GM19455 (cell line): ENCODE results near the gene CLEC4E.
"Not testable (repeated sequence)": the region's sequence is repeated elsewhere in the genome, so short reads cannot be mapped to it uniquely, and the experiment has no call there.

Experiments used
- ATAC-seq: cut with Tn5 transposase; IDR thresholded peaks from one replicate; pipeline ENCODE4 v1.9.1; 2021; ENCODE audit not compliant: unreplicated experiment

Gene CLEC4E

DNA sequence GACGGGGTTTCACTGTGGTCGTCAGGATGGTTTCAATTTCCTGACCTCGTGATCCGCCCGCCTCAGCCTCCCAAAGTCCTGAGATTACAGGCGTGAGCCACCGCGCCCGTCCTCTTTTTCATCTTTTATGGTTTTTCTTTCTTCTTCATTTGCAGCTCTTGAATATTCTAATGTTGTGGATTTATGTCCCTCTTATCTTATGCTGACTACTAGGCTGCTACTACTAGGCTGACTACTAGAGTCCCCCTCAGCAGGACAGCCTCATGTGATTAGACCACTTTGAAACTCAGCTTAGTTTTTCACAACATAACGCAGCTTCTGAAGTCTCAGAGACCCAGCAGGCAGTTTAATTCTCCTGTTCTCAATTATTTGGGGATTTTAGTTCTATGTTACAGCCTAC, 857 bp upstream of the CLEC4E start:
- ATAC-seq: no peak

GRCh38 chr12:8537820-8538219, 2.9 kb downstream of the CLEC4E start:
- ATAC-seq: not testable (repeated sequence)

- no peak for ATAC-seq
Observed at GRCh38 chr12:8532045-8532444, 8.7 kb downstream of the CLEC4E start.

DNA sequence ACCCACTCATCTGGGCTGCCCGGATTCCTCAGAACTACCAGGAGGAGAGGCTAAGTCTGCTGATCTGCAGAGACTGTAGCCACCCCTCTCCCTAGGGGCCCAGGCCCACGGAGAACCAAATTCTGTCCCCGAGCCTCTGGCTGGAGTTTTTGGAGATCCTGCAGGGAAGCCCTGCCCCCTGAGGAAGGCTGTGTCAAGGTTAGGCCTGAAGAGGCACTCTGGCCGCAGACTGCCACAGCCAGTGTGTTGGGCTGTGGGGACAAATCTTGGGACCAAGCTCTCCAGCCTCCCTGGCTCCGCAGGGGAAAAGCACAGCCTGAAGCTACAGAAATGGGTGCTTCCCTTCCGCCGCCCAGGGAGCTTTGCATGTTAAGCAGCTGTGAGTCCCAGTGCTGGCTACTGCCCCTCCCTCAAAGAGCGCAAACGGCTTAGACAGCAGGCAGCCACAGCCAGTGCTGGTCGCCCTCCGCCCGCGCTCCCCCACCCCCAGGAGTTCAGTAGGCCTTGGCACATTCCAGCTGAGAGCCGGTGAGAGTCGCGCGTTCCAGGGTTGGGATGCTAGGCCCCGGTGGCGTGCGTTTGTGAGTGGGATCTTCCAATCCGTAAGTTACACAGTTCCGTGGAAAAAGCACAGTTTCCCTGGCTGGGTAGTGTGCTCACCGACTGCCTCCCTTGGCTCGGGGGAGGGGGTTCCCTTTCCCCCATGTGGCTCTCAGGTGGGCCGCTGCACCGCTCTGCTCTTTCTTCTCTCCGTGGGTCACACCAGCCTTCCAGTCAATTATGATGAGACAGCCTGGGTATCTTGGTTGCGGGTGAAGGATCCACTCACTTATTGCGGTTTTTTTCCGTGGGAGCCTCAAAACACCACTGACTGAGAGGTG, 13.2 kb downstream of the CLEC4E start:
- no peak for ATAC-seq

- ATAC-seq: no peak
Observed at GRCh38 chr12:8519171-8519570, 21.5 kb downstream of the CLEC4E start.

GRCh38 chr12:8517971-8518370, 22.7 kb downstream of the CLEC4E start:
- ATAC-seq: no peak

GRCh38 chr12:8513256-8513655, 27.4 kb downstream of the CLEC4E start, which contains the start of gene CLEC4D:
CLEC4D (plus strand) TSS chr12:8513503; CDS start chr12:8513733, 230 bp downstream.
- ATAC-seq: no peak

- ATAC-seq: no peak
Observed at GRCh38 chr12:8508910-8509841, 31.5 kb downstream of the CLEC4E start.

- no peak for ATAC-seq
Observed at GRCh38 chr12:8508223-8508622, 32.5 kb downstream of the CLEC4E start.

- ATAC-seq: no peak
Observed at GRCh38 chr12:8507596-8507995, 33.1 kb downstream of the CLEC4E start.

DNA sequence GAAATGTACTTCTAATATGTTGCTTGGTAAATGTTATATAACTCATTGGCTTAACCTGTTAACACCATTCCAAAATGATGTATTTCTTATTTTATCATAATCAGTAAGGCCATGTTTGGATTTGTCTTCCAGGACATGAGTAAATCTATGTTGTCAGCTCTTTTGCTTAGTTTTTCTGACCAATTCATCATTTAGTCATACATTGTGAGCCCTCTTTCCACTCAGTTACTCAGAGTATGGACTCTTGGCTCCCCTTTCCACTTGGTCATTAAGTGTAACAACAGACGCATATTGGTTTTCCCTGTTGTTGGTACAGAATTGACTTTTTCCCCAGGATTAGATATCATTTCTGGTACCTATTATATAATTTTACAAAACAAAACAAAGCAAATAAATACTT, 36.4 kb downstream of the CLEC4E start:
- ATAC-seq: no peak

DNA sequence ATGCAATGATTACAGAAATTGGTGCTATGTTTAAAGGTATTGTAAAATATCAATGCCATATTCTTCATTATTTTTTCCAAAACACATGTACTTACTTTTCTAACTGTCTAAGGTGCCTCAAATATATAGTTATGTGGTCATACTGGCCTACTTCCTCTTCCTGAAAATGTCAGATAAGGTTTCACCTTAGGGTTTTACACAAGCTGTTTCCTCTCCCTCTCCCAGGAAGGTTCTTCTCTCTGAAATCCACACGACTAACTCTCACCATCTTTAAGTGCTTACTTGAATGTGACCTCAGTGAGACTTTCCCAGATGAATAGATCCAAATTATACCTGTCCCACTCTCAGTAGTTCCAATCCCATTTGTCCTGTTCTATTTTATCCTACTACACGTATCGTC, 39.0 kb downstream of the CLEC4E start:
- no peak for ATAC-seq

- no peak for ATAC-seq
Observed at GRCh38 chr12:8499616-8500015, 41.1 kb downstream of the CLEC4E start.

GRCh38 chr12:8496074-8496473, 44.6 kb downstream of the CLEC4E start:
- not testable (repeated sequence) for ATAC-seq

- not testable (repeated sequence) for ATAC-seq
Observed at GRCh38 chr12:8495671-8496070, 45.0 kb downstream of the CLEC4E start.

DNA sequence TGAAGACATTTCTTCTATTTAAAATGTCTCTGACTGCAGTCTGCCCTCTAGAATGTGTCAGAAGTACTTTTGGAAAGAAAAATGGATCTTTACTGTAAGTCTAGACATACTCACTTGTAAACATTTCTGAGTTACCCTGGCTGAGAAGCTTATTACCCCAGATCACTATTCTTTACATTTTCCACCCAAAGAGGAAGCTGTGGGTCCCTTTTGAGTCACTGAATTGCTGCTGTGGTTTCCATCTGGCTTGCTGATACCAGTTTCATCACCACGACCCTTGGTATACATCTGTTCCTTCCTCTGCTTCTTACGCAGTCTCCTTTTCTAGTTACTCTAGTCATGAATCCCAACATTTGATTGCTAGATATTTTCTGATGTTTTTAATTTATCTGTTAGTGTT, 47.6 kb downstream of the CLEC4E start:
- ATAC-seq: peak; percentile 99

DNA sequence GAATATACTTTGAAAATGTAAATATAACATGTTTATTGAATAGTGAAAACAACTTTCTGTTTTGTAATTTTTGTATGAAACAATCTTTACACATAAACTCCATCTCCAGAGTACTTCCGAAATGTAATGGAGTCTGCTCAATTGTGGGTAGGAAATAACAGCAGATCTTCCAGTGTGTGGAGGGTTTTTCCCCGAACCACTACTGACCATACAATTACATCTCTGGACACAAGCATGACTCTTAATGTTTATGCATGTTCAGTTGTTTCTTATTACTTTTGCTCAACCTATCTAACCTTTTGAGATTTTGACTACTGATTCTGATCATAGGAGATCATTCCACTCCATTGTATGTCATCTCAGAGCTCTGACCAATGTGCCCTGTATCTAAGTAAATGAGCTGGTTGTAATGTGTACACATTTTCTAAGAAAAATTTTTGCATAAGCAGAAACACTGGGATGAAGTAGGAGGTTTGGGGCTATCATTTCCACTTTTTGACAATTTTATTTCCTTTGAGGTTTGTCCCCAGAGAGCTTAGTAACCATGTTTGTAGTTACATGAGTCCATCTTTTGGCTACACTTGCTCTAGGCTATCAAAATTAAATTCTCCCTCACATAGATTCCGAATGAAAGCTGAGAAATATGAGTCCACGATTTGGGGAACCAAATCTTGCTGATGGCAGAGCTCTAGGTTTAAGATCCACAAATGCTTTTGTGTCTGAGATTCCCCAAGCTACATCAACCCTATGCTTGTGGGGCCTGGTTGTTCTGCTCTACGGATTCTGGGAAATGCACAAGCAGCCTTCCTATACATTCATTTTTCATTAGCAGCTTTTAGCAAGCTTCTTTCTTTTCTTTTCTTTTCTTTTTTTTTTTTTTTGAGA, 48.8 kb downstream of the CLEC4E start:
- ATAC-seq: no peak
